Measurements from ENCODE around the gene GC. TPM values are rescaled to one million over a fixed set of nuclear protein-coding genes. Genes with fewer than 3 reads are reported as not detected.

The GC gene
- total RNA-seq, 4 donors from 2014 or later: not detected

DNA sequence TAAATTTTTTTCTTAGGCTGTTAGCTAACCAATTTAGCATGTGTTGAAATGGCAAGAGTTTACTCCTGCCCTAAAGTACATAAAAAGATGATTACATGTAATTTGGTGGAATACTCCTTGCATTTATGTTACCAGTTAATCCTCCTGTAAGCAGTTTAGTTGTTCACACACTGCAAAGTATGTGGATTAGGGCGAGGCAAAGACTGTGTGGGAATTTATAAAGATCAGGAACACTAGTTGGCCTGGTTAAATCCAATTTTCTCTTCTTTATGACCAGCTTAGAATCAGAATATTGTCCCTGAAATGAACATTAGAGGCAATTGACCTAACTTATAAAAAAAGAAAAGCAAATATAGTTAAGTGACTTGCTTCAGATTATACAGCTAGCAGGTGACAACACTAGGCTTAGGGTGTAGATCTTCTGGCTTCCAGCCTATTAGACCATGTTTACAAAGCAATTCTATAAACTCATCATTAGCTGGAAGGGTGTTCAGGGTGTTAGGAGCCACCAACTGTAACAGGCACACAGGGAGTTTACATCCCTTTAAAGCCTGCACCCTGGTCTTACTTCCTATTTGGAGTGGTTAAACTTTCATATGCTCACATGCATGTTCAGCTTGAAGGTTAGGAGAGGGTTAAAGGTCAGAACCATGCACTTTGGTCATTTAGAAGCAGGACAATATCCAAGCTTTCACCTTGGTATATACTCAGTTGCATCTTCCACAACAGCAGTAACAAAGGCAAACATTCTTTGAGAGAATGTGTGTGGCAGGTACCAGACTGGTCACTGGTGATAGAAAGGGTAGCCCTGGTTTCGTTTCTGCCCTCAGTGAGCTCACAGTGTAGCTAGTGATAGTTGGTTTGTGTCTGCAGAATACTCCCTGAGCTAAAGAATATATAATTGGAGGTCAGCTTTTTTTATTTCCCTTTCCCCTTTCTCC, 72.6 kb downstream of the GC start:
- TF ChIP-seq, protein P1, sequence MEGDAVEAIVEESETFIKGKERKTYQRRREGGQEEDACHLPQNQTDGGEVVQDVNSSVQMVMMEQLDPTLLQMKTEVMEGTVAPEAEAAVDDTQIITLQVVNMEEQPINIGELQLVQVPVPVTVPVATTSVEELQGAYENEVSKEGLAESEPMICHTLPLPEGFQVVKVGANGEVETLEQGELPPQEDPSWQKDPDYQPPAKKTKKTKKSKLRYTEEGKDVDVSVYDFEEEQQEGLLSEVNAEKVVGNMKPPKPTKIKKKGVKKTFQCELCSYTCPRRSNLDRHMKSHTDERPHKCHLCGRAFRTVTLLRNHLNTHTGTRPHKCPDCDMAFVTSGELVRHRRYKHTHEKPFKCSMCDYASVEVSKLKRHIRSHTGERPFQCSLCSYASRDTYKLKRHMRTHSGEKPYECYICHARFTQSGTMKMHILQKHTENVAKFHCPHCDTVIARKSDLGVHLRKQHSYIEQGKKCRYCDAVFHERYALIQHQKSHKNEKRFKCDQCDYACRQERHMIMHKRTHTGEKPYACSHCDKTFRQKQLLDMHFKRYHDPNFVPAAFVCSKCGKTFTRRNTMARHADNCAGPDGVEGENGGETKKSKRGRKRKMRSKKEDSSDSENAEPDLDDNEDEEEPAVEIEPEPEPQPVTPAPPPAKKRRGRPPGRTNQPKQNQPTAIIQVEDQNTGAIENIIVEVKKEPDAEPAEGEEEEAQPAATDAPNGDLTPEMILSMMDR (IDR thresholded peaks at IDR 0.05): no peak
- TF ChIP-seq POLR2A (IDR thresholded peaks at IDR 0.05): no peak
- no peaks in the 10 kb centered on the region for H3K27me3 ChIP-seq
- DNase-seq: no peak
- intact Hi-C loops (cut with DNase I): no loop called here
- no peaks in the 10 kb centered on the region for H3K9me3 ChIP-seq
- no peak overlapping the region for H3K4me3 ChIP-seq (replicated peaks in 1 of 3)
- no peaks in the 10 kb centered on the region for H3K4me1 ChIP-seq
- no peaks in the 10 kb centered on the region for H3K36me3 ChIP-seq
- 68 to 75% methylated on average over 2 of the region's 2 CpGs for WGBS, 2 donors
- no peak overlapping the region for H3K27ac ChIP-seq

DNA sequence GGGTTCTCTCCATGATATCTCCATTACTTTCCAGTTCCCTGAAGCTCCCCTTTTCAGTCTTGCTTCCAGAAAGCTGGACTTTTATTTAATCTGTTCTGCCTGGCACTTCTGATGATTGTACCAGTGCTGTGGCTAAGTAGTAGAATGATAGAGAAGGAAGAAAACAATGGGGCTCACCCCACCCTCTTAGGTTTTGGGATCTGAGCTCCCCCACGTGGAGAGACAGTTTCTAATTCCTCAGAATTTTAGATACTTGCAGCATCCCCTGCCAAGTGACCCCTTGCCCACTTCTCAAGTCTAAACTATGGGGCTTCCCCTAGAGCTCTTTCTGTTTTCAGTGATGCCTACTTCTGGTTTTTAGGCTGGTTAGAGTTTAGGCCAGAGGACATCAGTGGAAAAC, 73.9 kb downstream of the GC start:
- TF ChIP-seq, protein P1 (IDR thresholded peaks at IDR 0.05): no peak
- TF ChIP-seq POLR2A (IDR thresholded peaks at IDR 0.05): no peak
- no peaks in the 10 kb centered on the region for H3K27me3 ChIP-seq
- no peak overlapping the region for H3K27ac ChIP-seq
- 30 to 48% methylated on average over 1 of the region's 1 CpG for WGBS, 2 donors
- DNase-seq: no peak
- H3K4me3 ChIP-seq (replicated peaks in 1 of 3): no peak overlapping the region
- no peaks in the 10 kb centered on the region for H3K36me3 ChIP-seq
- intact Hi-C loops (cut with DNase I): no loop called here
- H3K4me1 ChIP-seq: no peaks in the 10 kb centered on the region
- H3K9me3 ChIP-seq: no peaks in the 10 kb centered on the region

- Histone ChIP-seq H3K9me3 (no peaks in the 10 kb centered on the region), H3K4me3 (replicated peaks in 1 of 3) (no peak overlapping the region), H3K36me3 (no peaks in the 10 kb centered on the region), H3K4me1 (peaks cover 0 to 14% of the 10 kb centered on the region in 2 donors), H3K27ac (no peak overlapping the region), H3K27me3 (no peaks in the 10 kb centered on the region)
- TF ChIP-seq, protein P1 (IDR thresholded peaks at IDR 0.05): no peak
- no peak for TF ChIP-seq POLR2A (IDR thresholded peaks at IDR 0.05)
- no peak for DNase-seq
- intact Hi-C loops (cut with DNase I): no loop called here
- WGBS, 2 donors: 93% methylated on average over 2 of the region's 2 CpGs
Observed at GRCh38 chr4:71698141-71698540, 85.7 kb downstream of the GC start.

- intact Hi-C loops (cut with DNase I): no loop called here
- Histone ChIP-seq H3K36me3 (no peaks in the 10 kb centered on the region), H3K27ac (no peak overlapping the region), H3K9me3 (no peaks in the 10 kb centered on the region), H3K27me3 (no peaks in the 10 kb centered on the region), H3K4me3 (replicated peaks in 1 of 3) (no peak overlapping the region), H3K4me1 (peaks cover 0 to 14% of the 10 kb centered on the region in 2 donors)
- 85 to 92% methylated on average over 4 of the region's 4 CpGs for WGBS, 2 donors
- TF ChIP-seq POLR2A (IDR thresholded peaks at IDR 0.05): no peak
- TF ChIP-seq, protein P1 (IDR thresholded peaks at IDR 0.05): no peak
- no peak for DNase-seq
Observed at GRCh38 chr4:71697031-71697430, 86.8 kb downstream of the GC start.

- TF ChIP-seq, protein P1 (IDR thresholded peaks at IDR 0.05): no peak
- TF ChIP-seq POLR2A (IDR thresholded peaks at IDR 0.05): no peak
- no peak for DNase-seq
- intact Hi-C loops (cut with DNase I): no loop called here
- H3K9me3 ChIP-seq: no peaks in the 10 kb centered on the region
- H3K4me1 ChIP-seq: peaks cover 0 to 14% of the 10 kb centered on the region in 2 donors
- no peak overlapping the region for H3K4me3 ChIP-seq (replicated peaks in 1 of 3)
- no peaks in the 10 kb centered on the region for H3K27me3 ChIP-seq
- no peak overlapping the region for H3K27ac ChIP-seq
- no peaks in the 10 kb centered on the region for H3K36me3 ChIP-seq
- 67 to 73% methylated on average over 5 of the region's 5 CpGs for WGBS, 2 donors
Observed at GRCh38 chr4:71694961-71695360, 88.9 kb downstream of the GC start.

Data from thyroid gland (tissue), 4 donors.